Measurements from ENCODE around the gene SULF2. TPM values are rescaled to one million over a fixed set of nuclear protein-coding genes. Genes with fewer than 3 reads are reported as not detected.

Gene SULF2
- total and polyA plus RNA-seq, 2 donors (not counting 1 experiment from before 2014, with no cell fraction given) = 1.2 to 1.7 TPM

DNA sequence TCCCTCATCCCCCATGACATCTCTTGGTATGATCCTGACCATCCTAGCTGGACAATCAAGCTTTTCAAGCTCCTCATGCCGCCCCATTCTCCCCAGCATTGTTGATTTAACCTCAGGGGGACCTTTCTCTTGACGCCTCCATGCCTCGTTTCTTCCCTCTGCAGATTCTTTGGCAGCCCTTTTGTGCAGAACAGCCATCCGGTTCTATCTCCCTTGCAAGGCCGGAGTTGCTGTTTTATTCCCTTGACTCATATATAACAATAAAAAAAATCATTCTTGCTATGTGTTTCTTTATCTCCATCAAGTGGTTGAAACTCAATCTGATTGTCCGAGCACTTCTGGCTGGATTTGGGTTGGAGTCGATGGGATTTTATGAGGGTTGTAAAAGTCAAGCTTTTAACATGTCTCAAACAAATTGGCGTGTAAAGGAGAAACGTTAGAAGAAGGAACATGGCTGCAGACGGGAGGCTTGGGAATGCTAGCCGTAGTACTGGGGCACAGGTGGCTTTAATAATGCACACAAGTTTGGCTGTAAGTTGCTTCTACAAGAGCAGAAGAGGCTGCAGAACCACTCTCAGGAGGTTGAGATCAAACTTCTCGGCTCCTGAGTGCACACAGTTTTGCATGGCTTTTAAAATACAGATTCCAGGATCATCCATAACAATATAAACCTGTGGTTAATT is 3.9 kb upstream of the SULF2 start:
- H3K79me2 ChIP-seq (ENCODE audit: control insufficient read depth, insufficient read depth, low read length) = no peaks in the 10 kb centered on the region
- no peak overlapping the region for H3K9ac ChIP-seq (ENCODE audit: low read length)
- peaks cover 0 to 21% (median 12%) of the 10 kb centered on the region in 4 experiments for H3K27me3 ChIP-seq (replicated peaks in 1 of 4; ENCODE audit: control extremely low read depth in 1 of 4, control insufficient read depth in 3 of 4, insufficient read depth in 4 of 4, low read length in 3 of 4)
- 92% methylated on average over 9 of the region's 12 CpGs for WGBS (ENCODE audit: insufficient coverage)
- no peaks in the 10 kb centered on the region for H4K20me1 ChIP-seq (ENCODE audit: control insufficient read depth, insufficient read depth, low read length, poor library complexity, severe bottlenecking)
- TF ChIP-seq, protein P1, sequence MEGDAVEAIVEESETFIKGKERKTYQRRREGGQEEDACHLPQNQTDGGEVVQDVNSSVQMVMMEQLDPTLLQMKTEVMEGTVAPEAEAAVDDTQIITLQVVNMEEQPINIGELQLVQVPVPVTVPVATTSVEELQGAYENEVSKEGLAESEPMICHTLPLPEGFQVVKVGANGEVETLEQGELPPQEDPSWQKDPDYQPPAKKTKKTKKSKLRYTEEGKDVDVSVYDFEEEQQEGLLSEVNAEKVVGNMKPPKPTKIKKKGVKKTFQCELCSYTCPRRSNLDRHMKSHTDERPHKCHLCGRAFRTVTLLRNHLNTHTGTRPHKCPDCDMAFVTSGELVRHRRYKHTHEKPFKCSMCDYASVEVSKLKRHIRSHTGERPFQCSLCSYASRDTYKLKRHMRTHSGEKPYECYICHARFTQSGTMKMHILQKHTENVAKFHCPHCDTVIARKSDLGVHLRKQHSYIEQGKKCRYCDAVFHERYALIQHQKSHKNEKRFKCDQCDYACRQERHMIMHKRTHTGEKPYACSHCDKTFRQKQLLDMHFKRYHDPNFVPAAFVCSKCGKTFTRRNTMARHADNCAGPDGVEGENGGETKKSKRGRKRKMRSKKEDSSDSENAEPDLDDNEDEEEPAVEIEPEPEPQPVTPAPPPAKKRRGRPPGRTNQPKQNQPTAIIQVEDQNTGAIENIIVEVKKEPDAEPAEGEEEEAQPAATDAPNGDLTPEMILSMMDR (IDR thresholded peaks at IDR 0.05) = no peak
- TF ChIP-seq EZH2 (IDR thresholded peaks at IDR 0.05; ENCODE audit: borderline replicate concordance, insufficient read depth, low read depth, low read length, poor library complexity, severe bottlenecking) = no peak
- no peak overlapping the region for H3K4me2 ChIP-seq (replicated peaks; ENCODE audit: low read depth, low read length, poor library complexity, severe bottlenecking)
- CTCF ChIA-PET = no interaction called here
- H3K4me1 ChIP-seq (ENCODE audit: control insufficient read depth in 2 of 2, insufficient read depth in 2 of 2, low read length in 2 of 2) = peaks cover 15 to 20% of the 10 kb centered on the region in 2 donors
- POLR2A ChIA-PET = no interaction called here
- no peak overlapping the region for H2AFZ ChIP-seq (ENCODE audit: insufficient read depth, low read depth, low read length, poor library complexity, severe bottlenecking)
- H3K27me3 Mint-ChIP-seq = peaks cover 39% of the 10 kb centered on the region
- ATAC-seq (ENCODE audit: low read depth) (no peak), DNase-seq (no peak)
- no peaks in the 10 kb centered on the region for H3K9me3 Mint-ChIP-seq (ENCODE audit: insufficient read depth)
- H3K9me3 ChIP-seq (ENCODE audit: control extremely low read depth in 1 of 3, control insufficient read depth in 2 of 3, insufficient read depth in 1 of 3, low read length in 2 of 3) = no peaks in the 10 kb centered on the region
- no peak overlapping the region for H3K4me3 ChIP-seq (ENCODE audit: control extremely low read depth in 1 of 5, extremely low read depth in 1 of 5, insufficient read depth in 1 of 5, low read depth in 2 of 5, low read length in 4 of 5)
- no peak overlapping the region for H3K27ac Mint-ChIP-seq
- no peaks in the 10 kb centered on the region for H3K36me3 ChIP-seq (replicated peaks in 1 of 2; ENCODE audit: control extremely low read depth in 1 of 2, control insufficient read depth in 1 of 2, extremely low read depth in 1 of 2, insufficient read depth in 2 of 2, low read length in 1 of 2)
- intact Hi-C loops (cut with micrococcal nuclease) = no loop called here
- H3K27ac ChIP-seq (ENCODE audit: low read length in 2 of 2) = no peak overlapping the region
- H3K4me1 Mint-ChIP-seq = peaks cover 18% of the 10 kb centered on the region
- H3K4me3 Mint-ChIP-seq = no peak overlapping the region

DNA sequence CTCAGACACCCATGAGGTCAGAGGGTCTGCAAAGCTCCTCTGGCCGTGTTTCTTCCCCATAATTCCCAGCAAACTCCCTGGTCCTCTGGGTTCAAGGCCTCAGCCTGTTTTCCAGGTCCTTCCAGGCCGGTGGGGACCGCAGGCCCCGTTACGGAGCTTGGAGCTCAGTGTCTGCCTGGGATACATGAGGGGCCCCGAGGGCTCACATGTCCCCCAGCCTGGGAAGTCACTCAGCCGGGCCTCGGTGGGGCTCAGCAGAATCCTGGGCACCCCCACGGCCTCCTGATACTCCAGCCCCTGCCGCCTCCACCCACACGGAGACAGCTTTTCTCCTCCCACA is 3.4 kb upstream of the SULF2 start:
- Histone ChIP-seq H3K4me3 (ENCODE audit: control extremely low read depth in 1 of 5, extremely low read depth in 1 of 5, insufficient read depth in 1 of 5, low read depth in 2 of 5, low read length in 4 of 5) (no peak overlapping the region), H3K27me3 (replicated peaks in 1 of 4; ENCODE audit: control extremely low read depth in 1 of 4, control insufficient read depth in 3 of 4, insufficient read depth in 4 of 4, low read length in 3 of 4) (peaks cover 0 to 26% (median 17%) of the 10 kb centered on the region in 4 experiments), H3K36me3 (replicated peaks in 1 of 2; ENCODE audit: control extremely low read depth in 1 of 2, control insufficient read depth in 1 of 2, extremely low read depth in 1 of 2, insufficient read depth in 2 of 2, low read length in 1 of 2) (no peaks in the 10 kb centered on the region), H2AFZ (ENCODE audit: insufficient read depth, low read depth, low read length, poor library complexity, severe bottlenecking) (no peak overlapping the region), H3K79me2 (ENCODE audit: control insufficient read depth, insufficient read depth, low read length) (no peaks in the 10 kb centered on the region), H3K27ac (ENCODE audit: low read length in 2 of 2) (no peak overlapping the region), H3K9me3 (ENCODE audit: control extremely low read depth in 1 of 3, control insufficient read depth in 2 of 3, insufficient read depth in 1 of 3, low read length in 2 of 3) (no peaks in the 10 kb centered on the region), H3K9ac (ENCODE audit: low read length) (no peak overlapping the region), H4K20me1 (ENCODE audit: control insufficient read depth, insufficient read depth, low read length, poor library complexity, severe bottlenecking) (no peaks in the 10 kb centered on the region), H3K4me2 (replicated peaks; ENCODE audit: low read depth, low read length, poor library complexity, severe bottlenecking) (no peak overlapping the region), H3K4me1 (ENCODE audit: control insufficient read depth in 2 of 2, insufficient read depth in 2 of 2, low read length in 2 of 2) (peaks cover 19 to 25% of the 10 kb centered on the region in 2 donors)
- Mint-ChIP-seq H3K4me1 (peaks cover 23% of the 10 kb centered on the region), H3K9me3 (ENCODE audit: insufficient read depth) (no peaks in the 10 kb centered on the region), H3K27me3 (peaks cover 44% of the 10 kb centered on the region), H3K4me3 (no peak overlapping the region), H3K27ac (no peak overlapping the region)
- DNase-seq (no peak), ATAC-seq (ENCODE audit: low read depth) (no peak)
- TF ChIP-seq, protein P1 (IDR thresholded peaks at IDR 0.05) = no peak
- TF ChIP-seq EZH2 (IDR thresholded peaks at IDR 0.05; ENCODE audit: borderline replicate concordance, insufficient read depth, low read depth, low read length, poor library complexity, severe bottlenecking) = no peak
- intact Hi-C loops (cut with micrococcal nuclease) = no loop called here
- POLR2A ChIA-PET = no interaction called here
- CTCF ChIA-PET = no interaction called here
- WGBS (ENCODE audit: insufficient coverage) = 91% methylated on average over 11 of the region's 11 CpGs
